H1 (cell line): Measurements from ENCODE around the gene ITGA8. TPM values are rescaled to one million over a fixed set of nuclear protein-coding genes. Genes with fewer than 3 reads are reported as not detected.

ENCODE experiments used
- CTCF ChIA-PET: fragments of 300-600 bp; sonication (Branson Sonifier 250); formaldehyde crosslinking; loops from one replicate; lab custom pipeline; 2021; ENCODE audit not compliant: partially characterized antibody; lab: Charles Lee
- POLR2A ChIA-PET: fragments of 300-600 bp; sonication (Branson Sonifier 250); formaldehyde crosslinking; loops from one replicate; lab custom pipeline; 2021; ENCODE audit warnings: inconsistent platforms; ENCODE audit not compliant: partially characterized antibody; lab: Charles Lee
- DNase-seq, 2 experiments: peaks; one replicate each; pipeline versions ENCODE4 v3.0.0 to v3.0.0-alpha.2; 2010 to 2022; ENCODE audit warnings: low spot score in 2 of 2, low read depth in 1 of 2, mixed read lengths in 1 of 2
- FAIRE-seq: peaks from 2 replicates; lab custom pipeline; 2011; peaks lifted over from hg19 to GRCh38; lab: Jason Lieb, UNC
- H2AFZ ChIP-seq: 2 replicates; pipeline ENCODE4 v1.8.1; 2012; ENCODE audit warnings: low read length, inconsistent platforms
- H2AK5ac ChIP-seq: 2 replicates; pipeline ENCODE4 v1.6.1; 2013; ENCODE audit warnings: low read depth, low read length
- H2BK120ac ChIP-seq: replicated peaks from 2 replicates; pipeline ENCODE3; 2013; ENCODE audit warnings: low read depth, low read length, inconsistent platforms
- H2BK12ac ChIP-seq: 2 replicates; pipeline ENCODE4 v1.6.1; 2013; ENCODE audit warnings: low read depth, low read length
- H2BK15ac ChIP-seq: 2 replicates; pipeline ENCODE4 v1.6.1; 2013; ENCODE audit warnings: low read length
- H2BK20ac ChIP-seq: 2 replicates; pipeline ENCODE4 v1.6.1; 2013; ENCODE audit warnings: low read length
- H2BK5ac ChIP-seq: 2 replicates; pipeline ENCODE4 v1.6.1; 2013; ENCODE audit warnings: low read depth, low read length
- H3K14ac ChIP-seq: 2 replicates; pipeline ENCODE4 v1.6.1; 2013; ENCODE audit warnings: inconsistent platforms; ENCODE audit not compliant: insufficient read length
- H3K18ac ChIP-seq: 2 replicates; pipeline ENCODE4 v1.6.1; 2013; ENCODE audit warnings: low read length; ENCODE audit errors: extremely low read depth
- H3K23ac ChIP-seq: 2 replicates; pipeline ENCODE4 v1.6.1; 2013; ENCODE audit warnings: inconsistent platforms; ENCODE audit not compliant: insufficient read length
- H3K23me2 ChIP-seq: 2 replicates; pipeline ENCODE4 v1.6.1; 2013; ENCODE audit warnings: low read depth, low read length
- H3K27ac ChIP-seq: 2 replicates; pipeline ENCODE4 v1.6.1; 2011; ENCODE audit warnings: low read depth, low read length, inconsistent platforms
- H3K27me3 ChIP-seq, 4 experiments: replicated peaks in 1 of 4; 1 replicate in 1 of 4; 2 replicates in 3 of 4; pipeline versions ENCODE4 v1.6.1 to v1.8.1; 2011 to 2013; ENCODE audit warnings: low read length in 3 of 4, mild to moderate bottlenecking in 3 of 4, inconsistent platforms in 2 of 4, mixed read lengths in 2 of 4, moderate library complexity in 1 of 4; ENCODE audit not compliant: control insufficient read depth in 3 of 4, insufficient read depth in 3 of 4; ENCODE audit errors: extremely low read depth in 1 of 4
- H3K36me3 ChIP-seq, 4 experiments: 2 replicates each; pipeline versions ENCODE4 v1.6.1 to v1.8.1; 2011 to 2013; ENCODE audit warnings: mild to moderate bottlenecking in 4 of 4, low read length in 3 of 4, moderate library complexity in 2 of 4, control low read depth in 1 of 4, inconsistent platforms in 1 of 4; ENCODE audit not compliant: insufficient read depth in 4 of 4, control insufficient read depth in 2 of 4
- H3K4ac ChIP-seq: replicated peaks from 2 replicates; pipeline ENCODE3; 2013; ENCODE audit warnings: low read length, low read depth, mixed read lengths, inconsistent platforms; ENCODE audit not compliant: insufficient read length
- H3K4me1 ChIP-seq, 4 experiments: replicated peaks in 1 of 4; 1 replicate in 1 of 4; 2 replicates in 3 of 4; pipeline versions ENCODE4 v1.6.1 to v1.8.1; 2011 to 2013; ENCODE audit warnings: low read length in 3 of 4, inconsistent platforms in 2 of 4, mixed read lengths in 1 of 4; ENCODE audit not compliant: insufficient read depth in 4 of 4, control insufficient read depth in 3 of 4
- H3K4me2 ChIP-seq, 2 experiments: 2 replicates each; pipeline versions ENCODE4 v1.6.1 to v1.8.1; 2011 to 2013; ENCODE audit warnings: low read depth in 2 of 2, low read length in 2 of 2, control low read depth in 1 of 2, inconsistent platforms in 1 of 2, mild to moderate bottlenecking in 1 of 2; ENCODE audit not compliant: insufficient read depth in 1 of 2
- H3K4me3 ChIP-seq, 4 experiments: fragments of 200-600, 300-600 bp in 1 of 4; sonication (generic), shearing (Covaris generic), sonication (Bioruptor Twin) in 1 of 4; 2 replicates each; pipeline versions ENCODE4 v1.5.1 to v1.8.1; 2011 to 2016; ENCODE audit warnings: low read length in 4 of 4, low read depth in 3 of 4, control low read depth in 2 of 4, inconsistent platforms in 2 of 4, mild to moderate bottlenecking in 2 of 4, mixed read lengths in 1 of 4, moderate library complexity in 1 of 4; ENCODE audit not compliant: insufficient read depth in 2 of 4; ENCODE audit errors: extremely low read depth in 1 of 4
- H3K56ac ChIP-seq: replicated peaks from 2 replicates; pipeline ENCODE3; 2013; ENCODE audit warnings: low read depth, mild to moderate bottlenecking, mixed read lengths, low read length, inconsistent platforms; ENCODE audit not compliant: insufficient read length
- H3K79me1 ChIP-seq: 2 replicates; pipeline ENCODE4 v1.6.1; 2013; ENCODE audit warnings: low read depth, low read length, control low read depth
- H3K79me2 ChIP-seq, 2 experiments: 2 replicates each; pipeline versions ENCODE4 v1.6.1 to v1.8.1; 2012 to 2013; ENCODE audit warnings: low read length in 2 of 2, mild to moderate bottlenecking in 2 of 2, inconsistent platforms in 1 of 2; ENCODE audit not compliant: insufficient read depth in 2 of 2, control insufficient read depth in 1 of 2
- H3K9ac ChIP-seq, 4 experiments: replicated peaks in 1 of 4; 1 replicate in 1 of 4; 2 replicates in 3 of 4; pipeline versions ENCODE4 v1.6.1 to v1.8.1; 2011 to 2013; ENCODE audit warnings: low read depth in 3 of 4, low read length in 3 of 4, control low read depth in 2 of 4, mild to moderate bottlenecking in 2 of 4, moderate library complexity in 2 of 4, inconsistent platforms in 1 of 4; ENCODE audit errors: extremely low read depth in 1 of 4
- H3K9me3 ChIP-seq, 2 experiments: 2 replicates each; pipeline versions ENCODE4 v1.6.1 to v1.8.1; 2012 to 2013; ENCODE audit warnings: mild to moderate bottlenecking in 2 of 2, moderate library complexity in 2 of 2, control low read depth in 1 of 2, inconsistent platforms in 1 of 2, low read depth in 1 of 2, low read length in 1 of 2, mixed read lengths in 1 of 2; ENCODE audit not compliant: insufficient read depth in 2 of 2
- H4K20me1 ChIP-seq, 2 experiments: replicated peaks in 1 of 2; 2 replicates each; pipeline versions ENCODE3 to v1.8.1; 2011 to 2013; ENCODE audit warnings: inconsistent platforms in 2 of 2, low read length in 2 of 2, mild to moderate bottlenecking in 1 of 2; ENCODE audit not compliant: insufficient read depth in 2 of 2, control insufficient read depth in 1 of 2
- H4K5ac ChIP-seq: 2 replicates; pipeline ENCODE4 v1.6.1; 2013; ENCODE audit warnings: low read length, low read depth, mixed read lengths, inconsistent platforms; ENCODE audit not compliant: insufficient read length
- H4K8ac ChIP-seq: 2 replicates; pipeline ENCODE4 v1.8.0; 2013; ENCODE audit warnings: mild to moderate bottlenecking, moderate library complexity, low read length, inconsistent platforms; ENCODE audit not compliant: insufficient read depth; ENCODE audit errors: extremely low read depth
- H4K91ac ChIP-seq: replicated peaks from 2 replicates; pipeline ENCODE3; 2013; ENCODE audit warnings: low read length, mixed read lengths, inconsistent platforms; ENCODE audit not compliant: insufficient read length
- CBX8 ChIP-seq: fragments of 300-800, 300-1000 bp; sonication (generic); IDR thresholded peaks from 2 replicates; pipeline ENCODE4 v1.7.1; 2016; ENCODE audit warnings: low read depth, low read length, borderline replicate concordance
- POLR2AphosphoS5 ChIP-seq: IDR thresholded peaks from 2 replicates; pipeline ENCODE4 v1.6.1; 2011; ENCODE audit warnings: low read depth, low read length
- RFX5 ChIP-seq: IDR thresholded peaks from 2 replicates; pipeline ENCODE4 v1.6.1; 2011; ENCODE audit warnings: low read depth, low read length, improper control_type of control experiment, borderline replicate concordance
- RXRA ChIP-seq: IDR thresholded peaks from 2 replicates; pipeline ENCODE4 v1.6.1; 2011; ENCODE audit warnings: low read depth, mild to moderate bottlenecking, low read length, moderate library complexity; ENCODE audit not compliant: insufficient read depth
- SIN3A ChIP-seq, 2 experiments: IDR thresholded peaks in 1 of 2; conservative IDR thresholded peaks in 1 of 2; 2 replicates each; pipeline ENCODE4 v1.6.1; 2011 to 2012; ENCODE audit warnings: low read length in 2 of 2, improper control_type of control experiment in 1 of 2, low read depth in 1 of 2, mild to moderate bottlenecking in 1 of 2
- SRF ChIP-seq: IDR thresholded peaks from 2 replicates; pipeline ENCODE4 v1.6.1; 2011; ENCODE audit warnings: mild to moderate bottlenecking, low read depth, low read length, moderate library complexity
- SUZ12 ChIP-seq: fragments of 200-600 bp; sonication (generic); IDR thresholded peaks from 2 replicates; pipeline ENCODE4 v1.6.1; 2012; ENCODE audit warnings: mild to moderate bottlenecking, inconsistent platforms, low read length, moderate library complexity, mixed read lengths
- TAF1 ChIP-seq: IDR thresholded peaks from 2 replicates; pipeline ENCODE4 v1.6.1; 2011; ENCODE audit warnings: mild to moderate bottlenecking, low read depth, low read length
- TBP ChIP-seq: IDR thresholded peaks from 2 replicates; pipeline ENCODE4 v1.6.1; 2011; ENCODE audit warnings: low read depth, low read length, improper control_type of control experiment
- WGBS, 2 experiments: shearing (Covaris generic) in 1 of 2; methylation state at CpG; one replicate each; pipeline versions ENCODE4 v1.1.6 to v1.1.7; 2013 to 2015; ENCODE audit warnings: low lambda C conversion rate in 2 of 2, mixed read lengths in 2 of 2, inconsistent platforms in 1 of 2, low coverage in 1 of 2, missing lambda C conversion rate in 1 of 2; ENCODE audit not compliant: insufficient replicate concordance in 2 of 2, insufficient coverage in 1 of 2, insufficient read length in 1 of 2; ENCODE audit errors: extremely low coverage in 1 of 2, missing lambda C conversion rate in 1 of 2; 5-methylcytosine and 5-hydroxymethylcytosine counted together
- polyA plus RNA-seq, 7 experiments: library from polyadenylated mRNA; depleted of rRNA in 3 of 7; stranded (reverse) in 5 of 7; unstranded in 2 of 7; fragments of >200 nt in 5 of 7; fragments of 200-250 nt in 2 of 7; gene quantifications; 1 replicate in 5 of 7; 2 replicates in 1 of 7; 4 replicates in 1 of 7; pipeline versions ENCODE4 v1.2.1 to v1.2.3, GENCODE V29; 2011 to 2013; ENCODE audit warnings: missing spikeins in 2 of 7, mixed read lengths in 2 of 7
- total RNA-seq: library from RNA; stranded (reverse); fragmentation: NEBNext Ultra II Directional; extraction: Animal tissue kit (Norgen Biotek cat#: 25700); gene quantifications from 2 replicates; pipeline ENCODE4 v1.2.1, GENCODE V29; 2021
- TF ChIP-seq, protein P1 (sequence below): IDR thresholded peaks from 2 replicates; pipeline ENCODE4 v1.6.1; 2011; ENCODE audit warnings: low read depth, mild to moderate bottlenecking, low read length; ENCODE audit not compliant: insufficient read depth
- TF ChIP-seq, protein P2 (sequence below): IDR thresholded peaks from 2 replicates; pipeline ENCODE4 v1.6.1; 2012; ENCODE audit warnings: inconsistent platforms

ITGA8 gene
- total and polyA plus RNA-seq, 2 of the 8 experiments (the other 6 are each of a cell fraction or from before 2014, with no cell fraction given): not detected

DNA sequence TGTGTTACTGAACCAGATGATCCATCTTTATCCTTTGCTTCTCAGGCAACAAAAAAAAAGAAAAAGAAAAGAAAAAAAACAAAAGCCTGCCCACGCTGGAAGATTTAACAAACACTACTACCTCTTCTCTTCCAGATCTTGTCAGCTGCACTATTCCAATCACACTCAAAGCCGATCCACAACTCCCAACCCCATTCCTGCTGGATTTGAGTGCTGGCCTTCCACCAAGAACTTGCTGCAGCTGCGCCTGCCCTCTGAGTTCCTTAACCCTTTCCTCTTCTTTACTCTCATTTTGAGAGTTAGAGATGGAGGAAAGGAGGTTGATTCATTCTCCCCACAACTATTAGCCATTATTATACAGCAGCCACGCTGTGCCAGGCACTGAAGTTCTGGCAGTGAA lies 16.0 kb upstream of the ITGA8 start:
- no peak overlapping the region for H3K4ac ChIP-seq
- no peak overlapping the region for H2BK12ac ChIP-seq
- CTCF ChIA-PET: interaction anchor here (1.6 kb wide), 1 partner anchor 16 kb away, joined by 5 read pairs; the partner anchor contains the start of gene ITGA8
- H3K9me3 ChIP-seq: 0 out of 4 replicates have a peak, but pooled peaks cover 0 to 2% of the 10 kb centered on the region in 2 experiments
- no peak overlapping the region for H3K4me2 ChIP-seq
- H3K4me1 ChIP-seq: no peaks in the 10 kb centered on the region
- H4K8ac ChIP-seq: no peak overlapping the region
- H2BK20ac ChIP-seq: no peak overlapping the region
- FAIRE-seq (no peak), DNase-seq (no peak)
- no peak overlapping the region for H3K4me3 ChIP-seq
- H2BK120ac ChIP-seq: no peak overlapping the region
- H3K23me2 ChIP-seq: no peaks in the 10 kb centered on the region
- H3K14ac ChIP-seq: no peak overlapping the region
- H3K27ac ChIP-seq: no peak overlapping the region
- no peak overlapping the region for H2AK5ac ChIP-seq
- POLR2A ChIA-PET: no interaction called here
- no peak overlapping the region for H2BK5ac ChIP-seq
- no peak overlapping the region for H3K18ac ChIP-seq
- H3K36me3 ChIP-seq: no peaks in the 10 kb centered on the region
- H3K79me2 ChIP-seq: no peaks in the 10 kb centered on the region
- H4K5ac ChIP-seq: no peak overlapping the region
- no peaks in the 10 kb centered on the region for H3K27me3 ChIP-seq
- no peak overlapping the region for H3K9ac ChIP-seq
- H4K20me1 ChIP-seq: no peaks in the 10 kb centered on the region
- H3K23ac ChIP-seq: no peak overlapping the region
- H4K91ac ChIP-seq: no peak overlapping the region
- WGBS, 2 experiments: 80% methylated on average over 4 of the region's 4 CpGs; no CpG with 5 or more reads in 1 of the 2 experiments
- H3K56ac ChIP-seq: no peak overlapping the region
- H2AFZ ChIP-seq: peak overlapping the region; percentile 41; the same call in 1 of the 2 replicates
- H2BK15ac ChIP-seq: no peak overlapping the region
- no peaks in the 10 kb centered on the region for H3K79me1 ChIP-seq
- TF ChIP-seq CBX8 (no peak), POLR2AphosphoS5 (no peak), SIN3A (conservative IDR thresholded peaks at IDR 0.05 in 1 of 2, IDR thresholded peaks at IDR 0.05 in 1 of 2; ENCODE audit: low read depth in 1 of 2, low read length in 2 of 2) (no peak), TBP (no peak), SRF (no peak), TAF1 (no peak), RFX5 (no peak), SUZ12 (no peak), RXRA (no peak)
- TF ChIP-seq, protein P1, sequence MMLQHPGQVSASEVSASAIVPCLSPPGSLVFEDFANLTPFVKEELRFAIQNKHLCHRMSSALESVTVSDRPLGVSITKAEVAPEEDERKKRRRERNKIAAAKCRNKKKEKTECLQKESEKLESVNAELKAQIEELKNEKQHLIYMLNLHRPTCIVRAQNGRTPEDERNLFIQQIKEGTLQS: no peak
- TF ChIP-seq, protein P2, sequence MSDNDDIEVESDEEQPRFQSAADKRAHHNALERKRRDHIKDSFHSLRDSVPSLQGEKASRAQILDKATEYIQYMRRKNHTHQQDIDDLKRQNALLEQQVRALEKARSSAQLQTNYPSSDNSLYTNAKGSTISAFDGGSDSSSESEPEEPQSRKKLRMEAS: no peak
